ENCODE results near the gene PID1. TPM values are rescaled to one million over a fixed set of nuclear protein-coding genes. Genes with fewer than 3 reads are reported as not detected.

The PID1 gene
- total RNA-seq, 1 experiment from 2014 or later: 0.15 TPM

GRCh38 chr2:229265727-229266126 lies 5.4 kb downstream of the PID1 start:
- Histone ChIP-seq H3K27me3 (ENCODE audit: insufficient read depth, low read length) (no peaks in the 10 kb centered on the region), H3K9me3 (ENCODE audit: control insufficient read depth in 1 of 2, insufficient read depth in 1 of 2, low read depth in 1 of 2, low read length in 2 of 2) (no peaks in the 10 kb centered on the region), H2AFZ (ENCODE audit: low read depth, low read length, poor library complexity, severe bottlenecking) (no peak overlapping the region), H3K4me3 (replicated peaks in 1 of 2; ENCODE audit: low read depth in 1 of 2, low read length in 2 of 2) (no peak overlapping the region), H3K9me2 (ENCODE audit: insufficient read depth) (no peaks in the 10 kb centered on the region), H4K20me1 (ENCODE audit: insufficient read depth) (no peaks in the 10 kb centered on the region), H3K4me2 (ENCODE audit: low read length) (no peak overlapping the region), H3K79me2 (ENCODE audit: insufficient read depth, low read length) (no peaks in the 10 kb centered on the region), H3K9ac (ENCODE audit: low read length) (no peak overlapping the region), H3K27ac (ENCODE audit: low read depth, low read length) (no peak overlapping the region), H3K36me3 (ENCODE audit: control insufficient read depth in 1 of 2, insufficient read depth in 2 of 2, low read length in 2 of 2) (no peaks in the 10 kb centered on the region), H3K4me1 (ENCODE audit: control insufficient read depth in 1 of 2, insufficient read depth in 2 of 2, low read length in 2 of 2) (no peaks in the 10 kb centered on the region)
- DNase-seq (ENCODE audit: low read depth, low spot score): no peak
- RAD21 ChIA-PET (ENCODE audit: low non-redundant PET in 1 of 2, low total read pairs in 2 of 2, uncharacterized antibody in 2 of 2, unreplicated experiment in 2 of 2): no interaction called here
- POLR2A ChIA-PET: no interaction called here
- ATAC-seq: no peak
- intact Hi-C loops (cut with micrococcal nuclease): no loop called here
- no TSS peak for BruUV-seq (replicated peaks)
- CTCF ChIA-PET: no interaction called here
- TF ChIP-seq POLR2AphosphoS5 (IDR thresholded peaks at IDR 0.05; ENCODE audit: low read depth, low read length) (no peak), YY1 (IDR thresholded peaks at IDR 0.05; ENCODE audit: extremely low read depth, insufficient replicate concordance, low read depth, low read length) (no peak), TCF7L2 (IDR thresholded peaks at IDR 0.05; ENCODE audit: borderline replicate concordance, extremely low read depth, insufficient read depth, insufficient read length) (no peak), ZFX (IDR thresholded peaks at IDR 0.05) (no peak)

DNA sequence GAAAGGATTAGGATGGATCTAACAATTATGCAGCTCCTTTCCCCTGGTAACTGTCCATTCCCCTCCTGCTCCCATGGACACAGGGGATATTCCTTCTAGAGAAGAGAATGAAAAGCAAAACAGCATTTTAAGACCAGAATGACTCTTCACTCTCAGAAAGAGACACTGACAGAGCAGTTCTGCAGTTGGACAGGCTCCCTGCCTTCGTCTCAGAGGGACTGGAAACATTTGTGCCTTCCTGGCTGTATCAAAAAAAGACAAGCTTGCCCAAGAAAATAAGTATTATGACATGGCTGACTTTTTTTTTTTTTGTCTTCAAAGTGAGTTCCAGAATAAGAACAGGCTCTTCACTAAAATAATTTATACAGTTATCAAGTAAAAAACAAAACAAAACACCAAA lies 9.5 kb downstream of the PID1 start:
- Histone ChIP-seq H3K36me3 (ENCODE audit: control insufficient read depth in 1 of 2, insufficient read depth in 2 of 2, low read length in 2 of 2) (no peaks in the 10 kb centered on the region), H3K27ac (ENCODE audit: low read depth, low read length) (no peak overlapping the region), H3K79me2 (ENCODE audit: insufficient read depth, low read length) (no peaks in the 10 kb centered on the region), H3K4me2 (ENCODE audit: low read length) (no peak overlapping the region), H3K9me2 (ENCODE audit: insufficient read depth) (no peaks in the 10 kb centered on the region), H3K27me3 (ENCODE audit: insufficient read depth, low read length) (no peaks in the 10 kb centered on the region), H3K9ac (ENCODE audit: low read length) (no peak overlapping the region), H3K4me3 (replicated peaks in 1 of 2; ENCODE audit: low read depth in 1 of 2, low read length in 2 of 2) (no peak overlapping the region), H3K4me1 (ENCODE audit: control insufficient read depth in 1 of 2, insufficient read depth in 2 of 2, low read length in 2 of 2) (no peaks in the 10 kb centered on the region), H3K9me3 (ENCODE audit: control insufficient read depth in 1 of 2, insufficient read depth in 1 of 2, low read depth in 1 of 2, low read length in 2 of 2) (no peaks in the 10 kb centered on the region), H4K20me1 (ENCODE audit: insufficient read depth) (no peaks in the 10 kb centered on the region), H2AFZ (ENCODE audit: low read depth, low read length, poor library complexity, severe bottlenecking) (no peak overlapping the region)
- intact Hi-C loops (cut with micrococcal nuclease): no loop called here
- ChIA-PET RAD21 (ENCODE audit: low non-redundant PET in 1 of 2, low total read pairs in 2 of 2, uncharacterized antibody in 2 of 2, unreplicated experiment in 2 of 2) (no interaction called here), POLR2A (no interaction called here), CTCF (no interaction called here)
- no peak for TF ChIP-seq ZFX (IDR thresholded peaks at IDR 0.05)
- TF ChIP-seq ELF1 (IDR thresholded peaks at IDR 0.05; ENCODE audit: borderline replicate concordance, low read depth): no peak
- no peak for TF ChIP-seq TCF7L2 (IDR thresholded peaks at IDR 0.05; ENCODE audit: borderline replicate concordance, extremely low read depth, insufficient read depth, insufficient read length)
- no peak for TF ChIP-seq EZH2 (IDR thresholded peaks at IDR 0.05)
- TF ChIP-seq POLR2A (IDR thresholded peaks at IDR 0.05; ENCODE audit: borderline replicate concordance, extremely low read depth, insufficient read depth, insufficient read length): no peak
- TF ChIP-seq, protein P1, sequence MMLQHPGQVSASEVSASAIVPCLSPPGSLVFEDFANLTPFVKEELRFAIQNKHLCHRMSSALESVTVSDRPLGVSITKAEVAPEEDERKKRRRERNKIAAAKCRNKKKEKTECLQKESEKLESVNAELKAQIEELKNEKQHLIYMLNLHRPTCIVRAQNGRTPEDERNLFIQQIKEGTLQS (IDR thresholded peaks at IDR 0.05): no peak
- TF ChIP-seq CBX3 (IDR thresholded peaks at IDR 0.05; ENCODE audit: low read depth): no peak
- TF ChIP-seq SIN3A (IDR thresholded peaks at IDR 0.05; ENCODE audit: low read depth): no peak
- TF ChIP-seq, protein P2, sequence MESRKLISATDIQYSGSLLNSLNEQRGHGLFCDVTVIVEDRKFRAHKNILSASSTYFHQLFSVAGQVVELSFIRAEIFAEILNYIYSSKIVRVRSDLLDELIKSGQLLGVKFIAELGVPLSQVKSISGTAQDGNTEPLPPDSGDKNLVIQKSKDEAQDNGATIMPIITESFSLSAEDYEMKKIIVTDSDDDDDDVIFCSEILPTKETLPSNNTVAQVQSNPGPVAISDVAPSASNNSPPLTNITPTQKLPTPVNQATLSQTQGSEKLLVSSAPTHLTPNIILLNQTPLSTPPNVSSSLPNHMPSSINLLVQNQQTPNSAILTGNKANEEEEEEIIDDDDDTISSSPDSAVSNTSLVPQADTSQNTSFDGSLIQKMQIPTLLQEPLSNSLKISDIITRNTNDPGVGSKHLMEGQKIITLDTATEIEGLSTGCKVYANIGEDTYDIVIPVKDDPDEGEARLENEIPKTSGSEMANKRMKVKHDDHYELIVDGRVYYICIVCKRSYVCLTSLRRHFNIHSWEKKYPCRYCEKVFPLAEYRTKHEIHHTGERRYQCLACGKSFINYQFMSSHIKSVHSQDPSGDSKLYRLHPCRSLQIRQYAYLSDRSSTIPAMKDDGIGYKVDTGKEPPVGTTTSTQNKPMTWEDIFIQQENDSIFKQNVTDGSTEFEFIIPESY (IDR thresholded peaks at IDR 0.05; ENCODE audit: extremely low read depth, insufficient replicate concordance, low read length): no peak
- TF ChIP-seq EZH2phosphoT487 (IDR thresholded peaks at IDR 0.05; ENCODE audit: borderline replicate concordance): no peak
- TF ChIP-seq FOSL1 (IDR thresholded peaks at IDR 0.05; ENCODE audit: low read depth): no peak
- no peak for TF ChIP-seq RAD21 (IDR thresholded peaks at IDR 0.05; ENCODE audit: low read depth)
- no TSS peak for BruUV-seq (replicated peaks)
- DNase-seq (ENCODE audit: low read depth, low spot score) (no peak), ATAC-seq (no peak)

Data from HCT116 (cell line).